HEK293T (cell line): ENCODE data around the gene U2AF1L4.

ENCODE experiments used
- CTCF ChIA-PET: fragments of 350-600 bp; formaldehyde crosslinking; extraction: SDS; loops from one replicate; lab custom pipeline; 2021; ENCODE audit warnings: antibody characterized with exemption, inconsistent platforms; lab: Yijun Ruan, JAX
- POLR2A ChIA-PET: fragments of 350-600 bp; formaldehyde crosslinking; extraction: SDS; loops from one replicate; lab custom pipeline; 2020; ENCODE audit warnings: antibody characterized with exemption, inconsistent platforms; lab: Yijun Ruan, JAX
- DNase-seq: peaks from one replicate; pipeline ENCODE4 v3.0.0; 2012; ENCODE audit warnings: mixed read lengths; ENCODE audit errors: extremely low spot score
- ARNT ChIP-seq: fragments of 450-650 bp; IDR thresholded peaks from 2 replicates; pipeline ENCODE4 v1.6.1; 2017; ENCODE audit warnings: mild to moderate bottlenecking
- BHLHE40 ChIP-seq: fragments of 450-650 bp; IDR thresholded peaks from 2 replicates; pipeline ENCODE4 v1.6.1; 2016; ENCODE audit warnings: mild to moderate bottlenecking, moderate library complexity, borderline replicate concordance
- CTBP1 ChIP-seq: fragments of 450-650 bp; IDR thresholded peaks from 2 replicates; pipeline ENCODE4 v1.6.1; 2016; ENCODE audit warnings: borderline replicate concordance
- ELF4 ChIP-seq: fragments of 450-650 bp; IDR thresholded peaks from 2 replicates; pipeline ENCODE4 v1.6.1; 2017; ENCODE audit warnings: antibody characterized with exemption
- FOXA1 ChIP-seq: fragments of 450-650 bp; IDR thresholded peaks from 2 replicates; pipeline ENCODE4 v1.6.1; 2016; ENCODE audit warnings: mild to moderate bottlenecking
- FOXK2 ChIP-seq: fragments of 450-650 bp; IDR thresholded peaks from 2 replicates; pipeline ENCODE4 v1.6.1; 2016; ENCODE audit warnings: mild to moderate bottlenecking
- FOXM1 ChIP-seq: fragments of 450-650 bp; IDR thresholded peaks from 2 replicates; pipeline ENCODE4 v1.6.1; 2017; ENCODE audit warnings: mild to moderate bottlenecking, borderline replicate concordance
- HDGF ChIP-seq: fragments of 450-650 bp; IDR thresholded peaks from 2 replicates; pipeline ENCODE4 v1.6.1; 2017; ENCODE audit warnings: antibody characterized with exemption, borderline replicate concordance
- L3MBTL2 ChIP-seq: fragments of 450-650 bp; conservative IDR thresholded peaks from 2 replicates; pipeline ENCODE4 v1.6.1; 2016; ENCODE audit warnings: mild to moderate bottlenecking
- LEF1 ChIP-seq: fragments of 450-650 bp; IDR thresholded peaks from 2 replicates; pipeline ENCODE4 v1.6.1; 2017; ENCODE audit warnings: mild to moderate bottlenecking, borderline replicate concordance
- NFRKB ChIP-seq: fragments of 450-650 bp; IDR thresholded peaks from 2 replicates; pipeline ENCODE4 v1.6.1; 2016; ENCODE audit warnings: mild to moderate bottlenecking, moderate library complexity
- SP1 ChIP-seq: fragments of 450-650 bp; IDR thresholded peaks from 2 replicates; pipeline ENCODE4 v1.6.1; 2017
- SUZ12 ChIP-seq: fragments of 450-650 bp; IDR thresholded peaks from 2 replicates; pipeline ENCODE4 v1.6.1; 2016; ENCODE audit warnings: mild to moderate bottlenecking
- TARDBP ChIP-seq: fragments of 450-650 bp; IDR thresholded peaks from 2 replicates; pipeline ENCODE4 v1.6.1; 2016
- ZNF384 ChIP-seq: fragments of 450-650 bp; IDR thresholded peaks from 2 replicates; pipeline ENCODE4 v1.6.1; 2016
- TF ChIP-seq, protein P1 (sequence below): fragments of 450-650 bp; IDR thresholded peaks from 2 replicates; pipeline ENCODE4 v1.6.1; 2016

Gene U2AF1L4

DNA sequence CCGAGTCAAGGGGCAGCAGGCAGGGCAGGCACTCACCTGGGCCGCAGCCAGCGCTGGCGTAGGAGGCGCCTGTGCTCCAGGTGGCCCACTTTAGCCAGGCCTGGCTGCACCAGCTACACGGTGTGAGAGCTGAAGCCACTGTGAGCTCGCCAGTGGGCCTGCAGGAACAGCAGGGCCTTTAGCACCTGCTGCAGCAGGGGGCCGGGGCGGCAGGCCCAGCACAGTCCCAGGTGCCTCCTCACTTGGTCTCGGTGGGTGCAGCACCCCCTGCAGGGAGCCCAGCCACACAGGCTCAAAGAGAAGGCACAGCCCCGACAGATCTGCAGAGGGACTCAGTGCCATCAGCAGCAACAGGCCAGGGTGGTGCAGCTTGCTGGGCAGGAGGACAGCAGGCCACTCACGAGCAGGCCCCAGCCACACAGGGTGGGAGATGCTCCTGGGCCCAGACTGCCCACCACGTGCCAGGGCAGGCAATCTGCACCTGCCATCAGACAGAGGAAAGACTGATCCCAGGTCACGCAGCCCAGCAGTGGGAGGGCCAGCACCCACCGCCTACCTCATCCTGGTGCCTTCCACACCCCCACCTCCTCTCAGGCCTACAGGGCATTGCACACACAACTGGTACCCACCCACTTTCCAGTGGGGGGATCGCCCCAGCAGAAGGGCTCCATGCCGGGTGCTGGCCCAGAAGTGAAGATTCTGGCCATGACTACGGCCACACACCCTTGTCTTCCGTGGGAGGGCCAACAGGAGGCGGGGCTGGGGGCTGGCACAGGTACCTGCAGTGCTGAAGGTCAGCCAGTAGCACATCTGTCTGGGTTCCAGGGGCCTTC, 46.0 kb upstream of the U2AF1L4 start:
- no peak for DNase-seq
- ChIA-PET POLR2A (no interaction called here), CTCF (no interaction called here)
- TF ChIP-seq FOXA1: no peak
- no peak for TF ChIP-seq BHLHE40
- TF ChIP-seq HDGF: no peak
- TF ChIP-seq ELF4: no peak
- no peak for TF ChIP-seq FOXK2
- no peak for TF ChIP-seq CTBP1
- TF ChIP-seq, protein P1, sequence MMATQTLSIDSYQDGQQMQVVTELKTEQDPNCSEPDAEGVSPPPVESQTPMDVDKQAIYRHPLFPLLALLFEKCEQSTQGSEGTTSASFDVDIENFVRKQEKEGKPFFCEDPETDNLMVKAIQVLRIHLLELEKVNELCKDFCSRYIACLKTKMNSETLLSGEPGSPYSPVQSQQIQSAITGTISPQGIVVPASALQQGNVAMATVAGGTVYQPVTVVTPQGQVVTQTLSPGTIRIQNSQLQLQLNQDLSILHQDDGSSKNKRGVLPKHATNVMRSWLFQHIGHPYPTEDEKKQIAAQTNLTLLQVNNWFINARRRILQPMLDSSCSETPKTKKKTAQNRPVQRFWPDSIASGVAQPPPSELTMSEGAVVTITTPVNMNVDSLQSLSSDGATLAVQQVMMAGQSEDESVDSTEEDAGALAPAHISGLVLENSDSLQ: no peak
- TF ChIP-seq SP1: no peak
- TF ChIP-seq L3MBTL2: no peak
- no peak for TF ChIP-seq LEF1
- TF ChIP-seq ARNT: no peak
- no peak for TF ChIP-seq FOXM1
- TF ChIP-seq SUZ12: no peak
- no peak for TF ChIP-seq TARDBP
- no peak for TF ChIP-seq NFRKB
- TF ChIP-seq ZNF384: no peak

DNA sequence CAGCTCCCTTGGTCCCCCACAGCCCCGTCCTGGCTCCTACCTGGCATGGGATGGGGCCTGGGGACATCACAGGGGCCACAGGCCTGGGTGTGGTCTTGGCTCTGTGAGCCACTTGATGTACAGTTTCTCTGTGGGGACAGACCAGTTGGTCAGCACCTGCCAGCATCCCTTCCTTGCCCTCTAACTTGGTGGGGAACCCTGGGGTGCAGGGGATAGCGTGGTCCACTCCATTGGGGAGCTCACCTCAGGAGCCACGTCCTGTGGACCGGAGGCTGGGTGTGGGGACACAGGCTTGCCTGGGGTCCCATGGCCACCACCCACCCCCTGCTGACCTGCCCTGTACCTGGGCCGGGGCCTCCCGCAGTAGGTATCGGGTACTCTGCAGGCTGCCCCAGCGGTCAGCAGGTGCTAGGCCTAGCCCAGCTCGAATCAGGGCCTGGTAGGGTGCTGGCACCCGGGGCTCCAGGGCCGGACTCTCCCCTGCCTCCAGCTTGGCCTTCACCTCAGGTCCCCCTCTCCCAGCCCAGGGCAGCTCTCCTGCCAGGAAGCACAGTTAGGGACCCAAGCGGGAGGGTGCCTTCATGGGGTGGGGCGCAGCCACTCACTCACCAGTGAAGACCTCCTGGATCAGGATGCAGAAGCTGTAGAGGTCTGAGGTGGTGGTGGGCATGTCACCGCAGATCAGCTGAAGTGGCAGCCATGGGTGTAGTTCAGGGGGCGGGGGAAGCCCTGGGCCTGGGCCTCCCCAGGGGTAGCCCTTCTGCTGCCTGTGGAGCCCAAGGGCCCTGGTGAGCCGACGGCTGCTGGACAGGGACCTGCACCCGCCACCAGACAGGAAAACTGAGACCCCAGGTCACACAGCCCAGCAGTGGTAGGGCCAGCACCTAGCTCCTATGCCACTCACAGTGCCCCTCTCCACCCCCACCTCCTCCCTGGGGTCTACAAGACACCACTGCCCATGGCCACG, 45.0 kb upstream of the U2AF1L4 start:
- no peak for DNase-seq
- ChIA-PET POLR2A (interaction anchor here (1.0 kb wide), 1 partner anchor 10 kb away, joined by 3 read pairs; no protein-coding TSS in a partner anchor), CTCF (no interaction called here)

DNA sequence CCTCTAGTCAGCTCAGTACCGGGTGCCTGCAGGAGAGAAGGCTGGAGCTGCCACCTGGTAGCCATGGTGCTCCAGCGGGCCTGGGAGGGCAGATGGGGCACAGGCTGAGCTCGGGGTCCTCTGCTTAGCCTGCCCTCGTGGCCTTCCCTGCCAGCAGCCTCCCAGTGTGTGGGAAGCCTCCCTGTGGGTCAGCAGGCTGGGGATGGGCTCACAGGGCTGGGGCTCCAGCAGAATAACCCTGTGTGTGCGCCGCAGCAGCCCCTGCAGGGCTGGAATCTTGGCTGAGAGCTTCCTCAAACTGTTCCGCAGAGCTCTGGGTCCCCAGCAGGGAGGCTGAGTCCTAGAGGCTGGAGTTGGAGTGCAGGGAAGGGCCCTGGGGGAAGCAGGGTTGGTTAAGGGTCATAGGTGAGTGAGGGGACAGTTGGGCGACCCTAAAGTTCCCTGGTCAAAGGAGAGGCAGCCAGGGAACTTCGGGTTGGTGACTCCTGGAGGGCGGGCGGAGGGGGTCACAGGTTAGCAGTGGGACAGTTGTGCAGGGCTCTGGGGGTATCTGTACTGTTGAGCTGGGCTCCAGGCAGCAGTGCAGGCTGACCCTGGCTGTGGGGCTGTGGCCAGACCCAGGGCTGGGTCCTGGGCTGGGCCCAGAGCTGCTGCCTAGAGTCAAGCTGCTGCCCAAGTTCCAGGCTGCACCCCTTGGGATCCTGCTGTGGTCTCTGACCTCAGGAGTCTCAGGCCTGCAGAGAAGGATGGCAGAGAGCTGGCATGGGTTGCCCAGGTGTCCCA, 44.2 kb upstream of the U2AF1L4 start:
- DNase-seq: no peak
- POLR2A ChIA-PET: interaction anchor here (1.0 kb wide), 1 partner anchor 10 kb away, joined by 3 read pairs; no protein-coding TSS in a partner anchor
- CTCF ChIA-PET: no interaction called here
- TF ChIP-seq SP1 (no peak), ZNF384 (no peak), ARNT (no peak)

More for the DNA sequence above, 45.0 kb upstream of the U2AF1L4 start:
- TF ChIP-seq LEF1 (no peak), BHLHE40 (no peak), FOXA1 (no peak)

DNA sequence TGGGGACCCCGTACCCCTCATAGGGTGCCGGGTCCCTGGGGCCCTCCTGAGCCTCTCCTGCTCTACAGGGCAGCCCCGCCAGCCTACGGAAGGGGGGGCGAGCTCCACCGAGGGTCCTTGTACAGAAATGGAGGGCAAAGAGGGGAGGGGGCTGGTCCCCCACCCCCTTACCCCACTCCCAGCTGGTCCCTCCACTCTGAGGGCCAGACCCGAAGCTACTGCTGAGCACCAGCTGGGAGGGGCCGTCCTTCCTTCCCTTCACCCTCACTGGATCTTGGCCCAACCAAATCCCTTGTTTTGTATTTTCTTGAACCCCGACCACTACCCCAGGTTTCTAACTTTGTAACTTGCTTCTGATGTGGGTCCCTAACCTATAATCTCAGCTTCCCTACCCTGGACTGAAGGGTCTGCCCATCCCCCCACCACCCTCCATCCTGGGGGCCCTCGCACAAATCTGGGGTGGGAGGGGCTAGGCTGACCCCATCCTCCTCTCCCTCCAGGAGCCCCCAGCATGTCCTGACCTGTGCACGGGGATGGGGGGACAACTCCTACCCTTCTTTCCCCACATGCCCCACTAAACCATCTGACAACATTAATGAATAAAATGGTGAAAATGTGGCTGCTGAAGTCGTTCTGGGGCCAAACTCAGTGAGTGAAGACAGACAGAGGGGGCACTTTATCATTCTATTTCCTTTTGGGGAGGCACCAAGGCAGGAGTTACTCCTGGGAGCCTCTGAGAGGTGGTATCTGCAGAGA, 43.2 kb upstream of the U2AF1L4 start:
- ChIA-PET POLR2A (interaction anchor here (0.6 kb wide), 1 partner anchor 47 kb away, joined by 4 read pairs; no protein-coding TSS in a partner anchor), CTCF (no interaction called here)
- no peak for DNase-seq
- TF ChIP-seq FOXA1: no peak
- no peak for TF ChIP-seq CTBP1
- TF ChIP-seq ZNF384: no peak
- no peak for TF ChIP-seq FOXK2
- TF ChIP-seq ELF4: no peak
- no peak for TF ChIP-seq L3MBTL2
- no peak for TF ChIP-seq NFRKB
- no peak for TF ChIP-seq BHLHE40
- TF ChIP-seq TARDBP: no peak
- TF ChIP-seq, protein P1: no peak
- no peak for TF ChIP-seq SUZ12
- TF ChIP-seq LEF1: no peak
- no peak for TF ChIP-seq FOXM1
- no peak for TF ChIP-seq HDGF

DNA sequence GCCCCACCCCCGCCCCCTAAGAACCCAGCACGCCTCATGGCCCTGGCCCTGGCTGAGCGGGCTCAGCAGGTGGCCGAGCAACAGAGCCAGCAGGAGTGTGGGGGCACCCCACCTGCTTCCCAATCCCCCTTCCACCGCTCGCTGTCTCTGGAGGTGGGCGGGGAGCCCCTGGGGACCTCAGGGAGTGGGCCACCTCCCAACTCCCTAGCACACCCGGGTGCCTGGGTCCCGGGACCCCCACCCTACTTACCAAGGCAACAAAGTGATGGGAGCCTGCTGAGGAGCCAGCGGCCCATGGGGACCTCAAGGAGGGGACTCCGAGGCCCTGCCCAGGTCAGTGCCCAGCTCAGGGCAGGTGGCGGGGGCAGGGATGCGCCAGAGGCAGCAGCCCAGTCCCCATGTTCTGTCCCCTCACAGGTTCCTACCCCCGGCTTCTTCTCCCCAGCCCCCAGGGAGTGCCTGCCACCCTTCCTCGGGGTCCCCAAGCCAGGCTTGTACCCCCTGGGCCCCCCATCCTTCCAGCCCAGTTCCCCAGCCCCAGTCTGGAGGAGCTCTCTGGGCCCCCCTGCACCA, 42.1 kb upstream of the U2AF1L4 start:
- ChIA-PET POLR2A (no interaction called here), CTCF (no interaction called here)
- no peak for DNase-seq
- TF ChIP-seq NFRKB (no peak), FOXK2 (no peak), CTBP1 (no peak), BHLHE40 (no peak), SP1 (no peak), FOXA1 (no peak), TARDBP (no peak), FOXM1 (no peak), SUZ12 (no peak), L3MBTL2 (no peak)
- TF ChIP-seq, protein P1: no peak
